GM19025 (cell line): Measurements from ENCODE around the gene ICA1.

Source experiments
- ATAC-seq: cut with Tn5 transposase; IDR thresholded peaks from one replicate; pipeline ENCODE4 v1.9.1; 2021; ENCODE audit warnings: mild to moderate bottlenecking, low read depth, moderate library complexity; ENCODE audit not compliant: unreplicated experiment

ICA1 gene

DNA sequence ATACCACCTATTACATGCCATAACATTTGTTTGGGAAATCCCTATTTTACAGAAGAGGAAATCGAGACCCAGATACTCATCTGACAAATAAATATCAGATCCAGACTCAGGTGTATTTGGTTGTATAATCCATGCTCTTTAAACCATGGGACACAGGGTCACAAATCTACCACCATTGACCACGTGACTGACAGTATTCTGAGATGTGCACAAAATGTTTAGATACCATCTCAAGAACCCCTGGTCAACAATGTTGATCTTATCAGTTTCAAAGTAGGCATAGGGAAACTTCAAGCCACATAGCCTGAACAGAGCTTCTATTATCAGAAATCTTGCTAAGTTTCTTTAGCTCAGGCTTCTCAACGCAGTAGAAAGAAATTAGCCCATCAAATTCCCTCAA, 93.6 kb downstream of the ICA1 start:
- ATAC-seq = no peak

DNA sequence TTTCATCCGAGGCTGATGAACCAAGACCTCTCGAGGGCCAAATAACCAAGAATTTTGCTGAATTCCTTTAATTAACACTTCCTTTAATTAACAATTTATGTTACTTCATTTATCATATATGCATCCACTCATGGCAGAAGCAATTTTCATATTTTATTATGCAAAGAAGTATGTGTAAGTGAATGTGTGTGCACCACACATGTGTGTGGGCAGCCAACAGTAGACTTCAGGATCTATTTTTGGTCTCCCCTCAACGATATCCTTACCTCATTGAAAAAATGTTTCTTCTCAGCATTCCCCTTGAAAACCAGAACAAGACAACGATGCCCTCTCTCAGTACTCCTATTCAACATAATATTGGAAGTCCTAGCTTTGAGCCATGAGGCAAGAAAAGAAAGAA, 96.8 kb downstream of the ICA1 start:
- ATAC-seq = no peak

- ATAC-seq = no peak
These were observed 99.8 kb downstream of the ICA1 start for GRCh38 chr7:8162181-8162580.

GRCh38 chr7:8161364-8161828, 100.6 kb downstream of the ICA1 start:
- no peak for ATAC-seq

GRCh38 chr7:8160779-8161345, 101.1 kb downstream of the ICA1 start:
- ATAC-seq = no peak

GRCh38 chr7:8160250-8160649, 101.7 kb downstream of the ICA1 start:
- ATAC-seq = no peak

DNA sequence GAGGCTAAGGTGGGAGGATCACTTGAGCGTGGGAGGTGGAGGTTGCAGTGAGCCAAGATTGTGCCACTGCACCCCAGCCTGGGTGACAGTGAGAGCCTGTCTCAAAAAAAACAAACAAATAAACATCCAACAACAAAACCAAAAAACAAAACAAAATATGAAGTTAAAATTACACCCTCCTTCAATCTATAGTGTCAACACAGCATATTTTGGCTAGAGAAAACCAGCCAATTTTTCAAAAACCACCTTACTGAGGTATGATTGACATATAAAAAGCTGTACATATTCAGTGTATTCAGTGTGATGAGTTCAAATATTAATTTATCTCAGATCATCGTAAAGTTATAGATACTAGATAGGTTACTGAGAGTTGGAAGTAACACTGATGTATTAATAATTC, 102.4 kb downstream of the ICA1 start:
- ATAC-seq = no peak

- no peak for ATAC-seq
These were observed 104.7 kb downstream of the ICA1 start for GRCh38 chr7:8157296-8157695.

DNA sequence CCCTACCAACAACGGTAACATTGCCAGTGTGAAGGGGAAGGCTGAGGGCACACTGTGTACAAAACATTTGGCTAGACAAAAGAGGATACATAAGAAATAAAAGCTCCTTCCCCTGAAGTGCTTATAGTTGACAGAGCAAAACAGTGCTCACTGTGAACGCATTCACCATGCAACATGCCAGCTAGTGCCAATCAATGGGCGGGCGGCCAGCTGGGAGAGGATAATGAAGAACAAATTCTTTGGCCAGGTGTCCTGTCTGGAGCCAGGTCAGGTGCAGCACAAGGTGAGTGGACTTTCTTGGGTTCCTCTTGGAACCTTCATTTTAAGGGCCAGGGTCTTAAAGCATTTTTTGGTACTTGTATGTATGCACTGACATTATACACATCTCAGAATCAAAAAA, 106.1 kb downstream of the ICA1 start:
- ATAC-seq = no peak

GRCh38 chr7:8154272-8154671, 107.7 kb downstream of the ICA1 start:
- ATAC-seq = no peak

DNA sequence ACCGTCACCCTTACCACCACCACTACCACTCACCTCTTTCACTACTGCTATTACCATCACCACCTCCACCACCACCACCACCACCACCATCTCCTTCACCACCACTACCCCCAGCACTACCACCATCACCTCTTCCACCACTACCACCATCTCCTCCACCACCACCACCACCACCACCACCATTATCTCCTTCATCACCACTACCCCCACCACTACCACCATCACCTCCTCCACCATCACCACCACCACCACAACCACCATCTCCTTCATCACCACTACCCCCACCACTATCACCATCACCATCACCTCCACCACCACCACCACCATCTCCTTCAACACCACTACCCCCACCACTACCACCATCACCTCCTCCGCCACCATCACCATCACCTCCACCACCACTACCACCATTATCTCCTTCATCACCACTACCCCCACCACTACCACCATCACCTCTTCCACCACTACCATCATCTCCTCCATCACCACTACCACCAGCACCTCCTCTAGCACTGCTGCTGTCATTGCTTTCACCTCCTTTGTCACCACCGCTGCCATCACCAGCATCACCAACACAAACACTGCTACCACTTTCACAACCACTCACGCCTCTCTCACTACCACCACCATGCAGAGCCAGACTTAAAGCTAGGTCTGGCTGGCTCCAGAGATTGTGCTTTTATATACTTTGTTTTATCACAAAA, 109.3 kb downstream of the ICA1 start:
- ATAC-seq = no peak

DNA sequence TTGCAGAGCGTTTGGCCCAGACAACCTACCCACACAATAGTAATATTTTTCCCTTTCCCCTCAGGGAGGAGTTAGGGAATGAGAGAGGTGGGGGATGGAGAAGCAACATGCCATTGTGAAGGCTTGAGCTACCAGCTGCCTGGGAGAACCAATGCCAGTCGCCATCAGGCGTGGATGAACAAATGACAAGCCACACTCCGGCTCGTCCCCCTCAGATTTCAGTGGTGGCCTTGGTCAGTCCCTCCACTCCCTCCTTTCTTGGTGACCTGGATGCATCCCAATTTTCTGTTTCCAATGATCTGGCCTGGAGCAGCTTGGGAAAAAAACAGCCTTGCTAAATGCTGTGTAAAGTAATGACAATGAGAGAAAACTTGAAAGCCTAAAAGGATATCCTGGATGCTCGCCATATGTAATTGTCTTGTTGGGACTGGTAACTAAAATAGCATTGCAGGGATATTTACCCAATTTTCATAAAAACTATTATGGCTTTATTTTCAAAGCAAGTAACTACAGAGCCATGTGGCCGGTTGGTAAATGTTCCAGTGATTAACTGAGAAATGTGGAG, 110.7 kb downstream of the ICA1 start:
- ATAC-seq = no peak

DNA sequence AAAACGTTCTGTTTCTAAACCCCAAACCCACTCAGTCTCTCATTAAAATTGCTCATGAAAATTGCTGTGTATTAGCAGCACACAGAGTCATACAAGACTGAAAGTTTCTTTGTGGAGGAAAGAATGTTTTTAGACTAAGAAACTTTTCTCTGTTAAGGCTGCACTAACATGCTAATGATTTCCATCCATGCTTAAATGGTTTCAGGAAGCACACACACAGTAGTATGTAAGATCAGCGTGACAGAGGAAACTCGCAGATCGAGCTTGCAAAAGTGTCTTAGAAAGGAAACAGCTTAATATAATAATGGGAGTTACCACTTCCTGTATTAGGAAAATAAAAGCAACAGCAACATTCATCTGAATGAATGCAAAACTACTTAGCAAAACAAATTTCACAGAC, 112.7 kb downstream of the ICA1 start:
- peak; percentile 61 for ATAC-seq

DNA sequence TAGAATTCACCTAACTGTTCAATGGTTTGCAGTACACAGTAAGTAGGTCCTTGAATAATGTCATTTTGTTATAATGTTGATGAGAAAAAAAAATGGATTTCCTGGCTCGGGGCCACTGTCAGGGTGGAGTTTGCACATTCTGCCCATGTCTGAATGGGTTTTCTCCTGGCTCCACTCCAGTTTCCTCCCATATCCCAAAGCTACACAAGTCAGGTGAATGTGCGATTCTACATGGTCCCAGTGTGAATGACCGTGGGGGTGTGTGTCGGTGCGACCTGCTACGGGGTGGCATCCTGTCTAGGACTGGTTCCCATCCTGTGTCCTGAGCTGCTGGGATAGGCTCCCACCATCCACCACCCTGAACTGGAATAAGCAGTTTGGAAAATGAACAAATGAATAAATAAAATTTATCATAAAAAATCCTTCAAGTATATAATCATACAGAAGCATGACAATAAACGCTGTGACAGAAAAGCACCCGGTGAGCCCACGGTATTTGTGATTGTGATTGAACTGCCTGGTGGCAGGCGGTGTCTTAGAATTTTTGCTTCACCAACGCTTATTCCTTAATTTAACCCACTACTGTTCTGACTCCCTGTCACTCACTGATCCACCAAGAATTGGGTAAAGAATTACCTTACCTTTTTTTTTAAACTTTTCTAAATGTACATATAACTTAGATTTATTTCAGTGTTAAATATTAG, 114.1 kb downstream of the ICA1 start:
- no peak for ATAC-seq

GRCh38 chr7:8146788-8147413, 115.1 kb downstream of the ICA1 start:
- ATAC-seq = no peak

GRCh38 chr7:8146106-8146787, 115.7 kb downstream of the ICA1 start:
- ATAC-seq = no peak

GRCh38 chr7:8144856-8145255, 117.1 kb downstream of the ICA1 start:
- ATAC-seq = no peak

GRCh38 chr7:8143151-8143874, 118.7 kb downstream of the ICA1 start:
- ATAC-seq = no peak

GRCh38 chr7:8142477-8142876, 119.5 kb downstream of the ICA1 start:
- no peak for ATAC-seq

GRCh38 chr7:8141070-8141469, 120.9 kb downstream of the ICA1 start:
- ATAC-seq = no peak
